Measurements from ENCODE around the gene VCX3B. TPM values are rescaled to one million over a fixed set of nuclear protein-coding genes. Genes with fewer than 3 reads are reported as not detected.
A peak's percentile ranks its signal among the peaks of the same experiment; 100 is the strongest.
"Not testable (repeated sequence)": the region's sequence is repeated elsewhere in the genome, so short reads cannot be mapped to it uniquely, and the experiment has no call there.

Gene VCX3B
- total RNA-seq, 1 donor from 2014 or later, result not detected

- H2AFZ ChIP-seq (replicated peaks), result no peak overlapping the region
- no peaks in the 10 kb centered on the region for H3K36me3 Mint-ChIP-seq
- no peak overlapping the region for H3K27ac Mint-ChIP-seq
- peaks cover 3% of the 10 kb centered on the region for H3K9me3 Mint-ChIP-seq
- TF ChIP-seq EZH2 (IDR thresholded peaks at IDR 0.05) (no peak), EZH2phosphoT487 (IDR thresholded peaks at IDR 0.05) (no peak), CTCF (IDR thresholded peaks at IDR 0.05) (no peak)
- DNase-seq (ENCODE audit: low spot score), result no peak
- no peaks in the 10 kb centered on the region for H3K4me1 Mint-ChIP-seq
- H3K4me3 ChIP-seq, result no peak overlapping the region
- H3F3A ChIP-seq (ENCODE audit: low read depth), result no peaks in the 10 kb centered on the region
- H3K9me3 ChIP-seq (ENCODE audit: low read depth), result no peaks in the 10 kb centered on the region
- H3K79me2 ChIP-seq (ENCODE audit: low read depth), result no peaks in the 10 kb centered on the region
- H4K20me1 ChIP-seq (ENCODE audit: low read depth), result no peaks in the 10 kb centered on the region
- no peak overlapping the region for H3K4me2 ChIP-seq
- no peak overlapping the region for H3K27ac ChIP-seq
- no peaks in the 10 kb centered on the region for H3K36me3 ChIP-seq
- no peaks in the 10 kb centered on the region for H3K27me3 Mint-ChIP-seq (ENCODE audit: insufficient read depth, low read depth)
- H3K4me3 Mint-ChIP-seq, result no peak overlapping the region
- no peaks in the 10 kb centered on the region for H3K4me1 ChIP-seq
- no peak overlapping the region for H3K9ac ChIP-seq
- H3K27me3 ChIP-seq, result no peaks in the 10 kb centered on the region
Observed at GRCh38 chrX:8447368-8447767, 17.3 kb upstream of the VCX3B start.

GRCh38 chrX:8452343-8452742, 12.3 kb upstream of the VCX3B start:
- not testable (repeated sequence) for H3K4me3 ChIP-seq; H3K4me2 ChIP-seq; DNase-seq (ENCODE audit: low spot score); H3K27me3 ChIP-seq; H3K36me3 ChIP-seq; H3K9me3 ChIP-seq (ENCODE audit: low read depth); H3K9ac ChIP-seq; H3K36me3 Mint-ChIP-seq; H3K4me3 Mint-ChIP-seq; H3K27ac ChIP-seq; H2AFZ ChIP-seq (replicated peaks); H4K20me1 ChIP-seq (ENCODE audit: low read depth); H3F3A ChIP-seq (ENCODE audit: low read depth); H3K27ac Mint-ChIP-seq; H3K9me3 Mint-ChIP-seq; H3K27me3 Mint-ChIP-seq (ENCODE audit: insufficient read depth, low read depth); H3K4me1 ChIP-seq; H3K4me1 Mint-ChIP-seq; H3K79me2 ChIP-seq (ENCODE audit: low read depth)

- no peaks in the 10 kb centered on the region for H3K4me1 ChIP-seq
- peaks cover 2% of the 10 kb centered on the region for H3K4me1 Mint-ChIP-seq
- TF ChIP-seq EZH2 (IDR thresholded peaks at IDR 0.05) (no peak), CTCF (IDR thresholded peaks at IDR 0.05) (no peak), EZH2phosphoT487 (IDR thresholded peaks at IDR 0.05) (no peak)
Observed at GRCh38 chrX:8453611-8454010, 11.0 kb upstream of the VCX3B start.

GRCh38 chrX:8455557-8455956, 9.1 kb upstream of the VCX3B start:
- no peak overlapping the region for H3K27ac ChIP-seq
- peaks cover 2% of the 10 kb centered on the region for H3K36me3 Mint-ChIP-seq

More at GRCh38 chrX:8453611-8454010, 11.0 kb upstream of the VCX3B start:
- DNase-seq (ENCODE audit: low spot score), result no peak
- no peaks in the 10 kb centered on the region for H3K9me3 ChIP-seq (ENCODE audit: low read depth)
- H3K4me2 ChIP-seq, result no peak overlapping the region
- Mint-ChIP-seq H3K27ac (no peak overlapping the region), H3K9me3 (peaks cover 6% of the 10 kb centered on the region), H3K27me3 (ENCODE audit: insufficient read depth, low read depth) (peaks cover under 1% of the 10 kb centered on the region), H3K36me3 (peaks cover 2% of the 10 kb centered on the region), H3K4me3 (no peak overlapping the region)
- no peaks in the 10 kb centered on the region for H3F3A ChIP-seq (ENCODE audit: low read depth)
- no peaks in the 10 kb centered on the region for H3K36me3 ChIP-seq
- no peak overlapping the region for H2AFZ ChIP-seq (replicated peaks)
- no peaks in the 10 kb centered on the region for H3K27me3 ChIP-seq
- no peaks in the 10 kb centered on the region for H3K79me2 ChIP-seq (ENCODE audit: low read depth)
- H3K27ac ChIP-seq, result no peak overlapping the region
- no peak overlapping the region for H3K9ac ChIP-seq
- H3K4me3 ChIP-seq, result no peak overlapping the region
- H4K20me1 ChIP-seq (ENCODE audit: low read depth), result no peaks in the 10 kb centered on the region

More at GRCh38 chrX:8455557-8455956, 9.1 kb upstream of the VCX3B start:
- Histone ChIP-seq H3K27me3 (no peaks in the 10 kb centered on the region), H3K4me1 (no peaks in the 10 kb centered on the region), H3K79me2 (ENCODE audit: low read depth) (no peaks in the 10 kb centered on the region), H3K9ac (no peak overlapping the region), H3K4me3 (no peak overlapping the region), H3F3A (ENCODE audit: low read depth) (no peaks in the 10 kb centered on the region), H3K4me2 (no peak overlapping the region), H3K36me3 (no peaks in the 10 kb centered on the region), H3K9me3 (ENCODE audit: low read depth) (no peaks in the 10 kb centered on the region), H4K20me1 (ENCODE audit: low read depth) (no peaks in the 10 kb centered on the region), H2AFZ (replicated peaks) (no peak overlapping the region)
- DNase-seq (ENCODE audit: low spot score), result no peak
- Mint-ChIP-seq H3K27me3 (ENCODE audit: insufficient read depth, low read depth) (peaks cover 2% of the 10 kb centered on the region), H3K4me1 (peaks cover 2% of the 10 kb centered on the region), H3K4me3 (no peak overlapping the region), H3K9me3 (peaks cover 13% of the 10 kb centered on the region), H3K27ac (no peak overlapping the region)
- TF ChIP-seq EZH2phosphoT487 (IDR thresholded peaks at IDR 0.05) (no peak), EZH2 (IDR thresholded peaks at IDR 0.05) (no peak), CTCF (IDR thresholded peaks at IDR 0.05) (peak; percentile 12)
